Endothelial cell of umbilical vein (primary cell): ENCODE data around the gene ZEB1. TPM values are rescaled to one million over a fixed set of nuclear protein-coding genes. Genes with fewer than 3 reads are reported as not detected.
A peak's percentile ranks its signal among the peaks of the same experiment; 100 is the strongest.

ENCODE experiments used
- BruUV-seq: library from RNA; stranded (reverse); fragments of 400-500 nt; replicated peaks from 2 replicates; lab custom pipeline; 2021; lab: Mats Ljungman, UMichigan
- CTCF ChIA-PET: fragments of 300-600, 350-600 bp; sonication (Branson Sonifier 250); formaldehyde crosslinking; loops from one replicate; lab custom pipeline; 2021; ENCODE audit warnings: antibody characterized with exemption, inconsistent platforms; lab: Charles Lee
- POLR2A ChIA-PET: fragments of 300-600, 350-600 bp; sonication (Branson Sonifier 250); formaldehyde crosslinking; loops from one replicate; lab custom pipeline; 2021; ENCODE audit warnings: antibody characterized with exemption, inconsistent platforms; lab: Charles Lee
- DNase-seq: peaks from one replicate; pipeline ENCODE4 v3.0.0-alpha.2; 2011; ENCODE audit warnings: low read depth, low spot score
- FAIRE-seq: peaks from 2 replicates; lab custom pipeline; 2011; peaks lifted over from hg19 to GRCh38; lab: Jason Lieb, UNC
- H2AFZ ChIP-seq: 2 replicates; pipeline ENCODE4 v1.6.0; 2012; ENCODE audit warnings: low read depth, low read length, control low read depth, inconsistent platforms
- H3K27ac ChIP-seq: 2 replicates; pipeline ENCODE4 v1.5.1; 2011; ENCODE audit warnings: low read depth, mild to moderate bottlenecking, control low read depth, low read length, moderate library complexity; ENCODE audit not compliant: insufficient read depth
- H3K27me3 ChIP-seq, 2 experiments: 2 replicates each; pipeline versions ENCODE4 v1.6.0 to v1.6.1; 2011; ENCODE audit warnings: low read length in 2 of 2, mixed read lengths in 1 of 2; ENCODE audit not compliant: control insufficient read depth in 2 of 2, insufficient read depth in 2 of 2
- H3K36me3 ChIP-seq, 2 experiments: 2 replicates in 1 of 2; 3 replicates in 1 of 2; pipeline ENCODE4 v1.5.1; 2011; ENCODE audit warnings: low read length in 2 of 2, mild to moderate bottlenecking in 1 of 2, moderate library complexity in 1 of 2; ENCODE audit not compliant: control insufficient read depth in 2 of 2, insufficient read depth in 2 of 2; ENCODE audit errors: extremely low read depth in 1 of 2
- H3K4me1 ChIP-seq: 3 replicates; pipeline ENCODE4 v1.5.1; 2011; ENCODE audit warnings: mild to moderate bottlenecking, low read length; ENCODE audit not compliant: control insufficient read depth, insufficient read depth; ENCODE audit errors: extremely low read depth
- H3K4me2 ChIP-seq: 2 replicates; pipeline ENCODE4 v1.6.1; 2011; ENCODE audit warnings: low read length, control low read depth, mixed read lengths; ENCODE audit not compliant: insufficient read depth
- H3K4me3 ChIP-seq, 3 experiments: fragments of 200-600 bp in 1 of 3; sonication (generic), shearing (Covaris generic) in 1 of 3; replicated peaks in 1 of 3; 2 replicates each; pipeline ENCODE4 v1.5.1; 2011 to 2016; ENCODE audit warnings: control low read depth in 3 of 3, low read length in 3 of 3, mild to moderate bottlenecking in 2 of 3, inconsistent platforms in 1 of 3, low read depth in 1 of 3, moderate library complexity in 1 of 3; ENCODE audit not compliant: insufficient read depth in 1 of 3
- H3K79me2 ChIP-seq: 2 replicates; pipeline ENCODE4 v1.6.0; 2012; ENCODE audit warnings: low read length, inconsistent platforms; ENCODE audit not compliant: control insufficient read depth, insufficient read depth
- H3K9ac ChIP-seq: replicated peaks from 2 replicates; pipeline ENCODE3; 2011; ENCODE audit warnings: low read length, control low read depth; ENCODE audit not compliant: insufficient read depth; ENCODE audit errors: extremely low read depth
- H3K9me1 ChIP-seq: replicated peaks from 3 replicates; pipeline ENCODE4 v1.6.0; 2011; ENCODE audit warnings: mild to moderate bottlenecking, low read length; ENCODE audit not compliant: control insufficient read depth, insufficient read depth; ENCODE audit errors: extremely low read depth
- H3K9me3 ChIP-seq: replicated peaks from 2 replicates; pipeline ENCODE4 v1.5.1; 2012; ENCODE audit warnings: low read length, inconsistent platforms; ENCODE audit not compliant: control insufficient read depth, insufficient read depth
- H4K20me1 ChIP-seq: replicated peaks from 2 replicates; pipeline ENCODE3; 2011; ENCODE audit warnings: mild to moderate bottlenecking, low read length; ENCODE audit not compliant: control insufficient read depth, insufficient read depth; ENCODE audit errors: extremely low read depth
- CTCF ChIP-seq, 2 donors: IDR thresholded peaks; 1 replicate in 1 of 2; 2 replicates in 1 of 2; pipeline ENCODE4 v1.5.1; 2011; ENCODE audit warnings: low read length in 2 of 2, mild to moderate bottlenecking in 2 of 2, moderate library complexity in 2 of 2, control low read depth in 1 of 2, inconsistent platforms in 1 of 2, low read depth in 1 of 2; ENCODE audit not compliant: insufficient read depth in 1 of 2; ENCODE audit errors: extremely low read depth in 1 of 2
- EZH2 ChIP-seq: IDR thresholded peaks from 2 replicates; pipeline ENCODE4 v1.6.1; 2012; ENCODE audit warnings: borderline replicate concordance, low read depth, mild to moderate bottlenecking, moderate library complexity, low read length, inconsistent platforms; ENCODE audit not compliant: severe bottlenecking
- GATA2 ChIP-seq: IDR thresholded peaks from 2 replicates; pipeline ENCODE4 v1.7.0; 2011; ENCODE audit warnings: low read depth, mild to moderate bottlenecking, moderate library complexity, mixed read lengths, low read length; ENCODE audit not compliant: insufficient read length, insufficient read depth
- JUN ChIP-seq: IDR thresholded peaks from 2 replicates; pipeline ENCODE4 v1.6.1; 2011; ENCODE audit warnings: borderline replicate concordance, low read depth; ENCODE audit not compliant: insufficient read length, insufficient read depth
- POLR2A ChIP-seq: IDR thresholded peaks from 2 replicates; pipeline ENCODE4 v1.6.1; 2012; ENCODE audit warnings: low read depth, mild to moderate bottlenecking, control low read depth, low read length
- POLR2AphosphoS5 ChIP-seq: IDR thresholded peaks from 2 replicates; pipeline ENCODE4 v1.6.1; 2012; ENCODE audit warnings: low read depth, mild to moderate bottlenecking, control low read depth, low read length, moderate library complexity; ENCODE audit not compliant: insufficient read depth
- dilution Hi-C: fragments of 300-500 bp; cut with MboI; formaldehyde crosslinking; loops from one replicate; pipeline ENCODE4 v1.15.0; 2019; ENCODE audit warnings: low sequenced_read_pairs; ENCODE audit not compliant: extremely low pct_ligation_motif_present
- intact Hi-C: fragments of 100-400 bp; cut with micrococcal nuclease; formaldehyde crosslinking; loops from one replicate; pipeline ENCODE4 v1.10.0; 2022
- polyA plus RNA-seq, 4 experiments: library from polyadenylated mRNA; depleted of rRNA in 3 of 4; stranded (reverse) in 3 of 4; unstranded in 1 of 4; fragments of >200 nt; gene quantifications; 2 replicates each; pipeline versions ENCODE4 v1.2.1 to v1.2.3, GENCODE V29; 2011 to 2012; ENCODE audit warnings: missing spikeins in 1 of 4
- total RNA-seq: library from RNA; stranded (reverse); gene quantifications from 2 replicates; pipeline ENCODE4 v1.2.3, GENCODE V29; 2021

The ZEB1 gene
- total and polyA plus RNA-seq, 2 donors (not counting 3 experiments of a cell fraction or from before 2014, with no cell fraction given), result 19.8 to 130 TPM

GRCh38 chr10:31318382-31318853 is 598 bp upstream of the ZEB1 start:
- H3K27me3 ChIP-seq, result no peaks in the 10 kb centered on the region
- intact Hi-C loops (loop anchor here (1.0 to 10.0 kb wide), 10 partner anchors 40 to 504 kb away; no protein-coding TSS in a partner anchor), dilution Hi-C loops (no loop called here)
- peak overlapping the region; percentile 41 for H2AFZ ChIP-seq
- FAIRE-seq (no peak), DNase-seq (no peak)
- peak overlapping the region; percentile 97 for H3K9ac ChIP-seq
- ChIA-PET POLR2A (interaction anchor here (0.9 to 1.5 kb wide), 2 partner anchors 41 to 286 kb away, joined by 3 to 4 read pairs; partner anchors contain the start of gene ZNF438), CTCF (interaction anchor here (1.3 to 2.6 kb wide), 5 partner anchors 19 to 566 kb away, joined by 3 to 13 read pairs (median 8); partner anchors contain the start of gene ZNF438)
- H4K20me1 ChIP-seq, result peaks cover 10% of the 10 kb centered on the region
- H3K4me3 ChIP-seq, result peak overlapping the region; percentile 65 to 88 (median 74)
- no peaks in the 10 kb centered on the region for H3K36me3 ChIP-seq
- TF ChIP-seq JUN (no peak), EZH2 (no peak), CTCF (IDR thresholded peaks at IDR 0.05; ENCODE audit: extremely low read depth in 1 of 2, insufficient read depth in 1 of 2, low read depth in 1 of 2, low read length in 2 of 2) (no peak), POLR2A (peak; percentile 89), GATA2 (no peak), POLR2AphosphoS5 (peak; percentile 68)
- H3K9me1 ChIP-seq, result no peaks in the 10 kb centered on the region
- peaks cover 58% of the 10 kb centered on the region for H3K79me2 ChIP-seq
- peak overlapping the region; percentile 96 for H3K27ac ChIP-seq
- H3K4me1 ChIP-seq, result peaks cover 59% of the 10 kb centered on the region
- BruUV-seq, result TSS peak; percentile 37
- H3K9me3 ChIP-seq, result no peaks in the 10 kb centered on the region
- H3K4me2 ChIP-seq, result peak overlapping the region; percentile 95
